Skeletal muscle satellite cell (primary cell): ENCODE data around the gene VGLL4.

Source experiments
- H3K27me3 ChIP-seq: 2 replicates; pipeline ENCODE4 v1.7.0; 2013; ENCODE audit warnings: low read length; ENCODE audit not compliant: control insufficient read depth, insufficient read depth
- H3K36me3 ChIP-seq: 2 replicates; pipeline ENCODE4 v1.7.0; 2013; ENCODE audit warnings: mild to moderate bottlenecking, control low read depth, low read length; ENCODE audit not compliant: insufficient read depth
- H3K4me1 ChIP-seq: 2 replicates; pipeline ENCODE4 v1.7.0; 2013; ENCODE audit warnings: low read length; ENCODE audit not compliant: control insufficient read depth, insufficient read depth
- H3K4me2 ChIP-seq: 2 replicates; pipeline ENCODE4 v1.7.0; 2013; ENCODE audit warnings: mild to moderate bottlenecking, low read length
- H3K4me3 ChIP-seq: 2 replicates; pipeline ENCODE4 v1.7.0; 2013; ENCODE audit warnings: low read length
- H3K9ac ChIP-seq: 2 replicates; pipeline ENCODE4 v1.7.0; 2013; ENCODE audit warnings: mild to moderate bottlenecking, low read depth, low read length, moderate library complexity
- H3K9me3 ChIP-seq: replicated peaks from 2 replicates; pipeline ENCODE4 v1.7.0; 2013; ENCODE audit warnings: mild to moderate bottlenecking, control low read depth, low read length

The VGLL4 gene

DNA sequence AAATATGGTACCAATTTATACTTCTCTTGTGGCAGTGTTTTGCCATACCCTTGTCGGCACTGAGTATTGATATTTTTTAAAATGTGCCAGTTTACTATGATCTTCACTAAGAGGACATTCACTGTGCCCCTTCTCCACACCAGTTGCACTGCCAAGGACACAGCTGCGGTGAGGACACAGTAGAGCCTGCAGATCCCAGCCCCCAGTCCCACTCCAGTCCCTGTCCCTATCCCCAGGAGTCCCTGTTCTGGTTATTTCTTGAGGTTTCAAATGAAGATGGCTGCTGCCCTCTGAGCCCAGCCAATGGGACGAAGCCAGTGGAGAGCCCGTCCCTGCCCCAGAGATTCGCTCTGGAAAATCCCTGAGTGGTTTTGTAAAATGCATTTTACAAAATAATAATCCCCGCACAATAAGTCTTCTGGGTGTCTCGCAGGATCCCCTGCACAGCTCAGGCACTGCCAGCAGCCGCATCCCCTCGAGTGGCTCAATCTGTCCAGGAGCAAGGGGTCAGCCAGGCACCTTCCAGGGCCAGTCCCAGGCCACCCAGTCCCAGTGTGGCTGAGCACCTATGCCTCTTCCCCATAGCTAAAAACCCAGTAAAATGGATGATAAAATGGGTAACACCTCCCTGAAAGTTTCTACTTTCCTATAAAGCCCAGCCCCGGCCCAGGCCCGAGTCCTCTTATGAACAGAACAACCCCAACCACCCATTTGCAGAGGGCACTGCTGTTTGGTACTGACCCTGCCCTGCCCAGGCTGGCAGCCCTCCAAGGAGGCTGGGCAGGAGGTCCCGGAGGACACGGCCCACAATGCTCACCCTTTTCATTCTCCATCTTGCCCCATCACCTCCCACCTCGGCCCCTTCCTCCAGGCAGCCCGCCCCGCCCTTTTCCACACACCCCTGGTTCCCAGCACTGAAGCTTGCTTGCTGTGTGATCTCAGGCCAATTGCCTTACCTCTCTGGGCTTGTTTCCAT, 91.1 kb downstream of the VGLL4 start:
- peaks cover 34% of the 10 kb centered on the region for H3K36me3 ChIP-seq
- H3K27me3 ChIP-seq, result no peaks in the 10 kb centered on the region
- no peak overlapping the region for H3K4me3 ChIP-seq
- no peaks in the 10 kb centered on the region for H3K9me3 ChIP-seq
- H3K4me2 ChIP-seq, result no peak overlapping the region
- H3K4me1 ChIP-seq, result peaks cover 57% of the 10 kb centered on the region
- H3K9ac ChIP-seq, result no peak overlapping the region

DNA sequence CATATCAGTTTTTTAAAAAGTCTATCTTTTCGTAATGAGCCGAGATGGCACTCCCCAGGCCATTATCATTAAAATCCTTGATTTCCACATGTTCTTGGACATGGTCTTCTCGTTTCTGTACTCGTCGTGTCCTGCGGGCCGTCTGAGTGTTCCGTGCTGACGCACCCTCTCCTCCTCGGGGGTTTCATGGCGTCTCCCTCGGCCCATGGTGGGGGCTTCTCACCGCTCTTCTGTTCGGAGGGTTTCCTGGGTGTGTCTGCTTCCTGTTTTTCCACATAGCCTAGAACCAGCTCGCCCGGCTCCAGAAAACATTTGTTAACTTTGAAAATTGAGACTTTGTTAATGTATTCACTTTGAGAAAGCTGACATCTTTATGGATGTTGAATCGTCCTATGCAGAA, 92.7 kb downstream of the VGLL4 start:
- Histone ChIP-seq H3K36me3 (peaks cover 24% of the 10 kb centered on the region), H3K27me3 (no peaks in the 10 kb centered on the region), H3K9me3 (no peaks in the 10 kb centered on the region), H3K9ac (no peak overlapping the region), H3K4me1 (peaks cover 43% of the 10 kb centered on the region), H3K4me2 (no peak overlapping the region), H3K4me3 (no peak overlapping the region)

DNA sequence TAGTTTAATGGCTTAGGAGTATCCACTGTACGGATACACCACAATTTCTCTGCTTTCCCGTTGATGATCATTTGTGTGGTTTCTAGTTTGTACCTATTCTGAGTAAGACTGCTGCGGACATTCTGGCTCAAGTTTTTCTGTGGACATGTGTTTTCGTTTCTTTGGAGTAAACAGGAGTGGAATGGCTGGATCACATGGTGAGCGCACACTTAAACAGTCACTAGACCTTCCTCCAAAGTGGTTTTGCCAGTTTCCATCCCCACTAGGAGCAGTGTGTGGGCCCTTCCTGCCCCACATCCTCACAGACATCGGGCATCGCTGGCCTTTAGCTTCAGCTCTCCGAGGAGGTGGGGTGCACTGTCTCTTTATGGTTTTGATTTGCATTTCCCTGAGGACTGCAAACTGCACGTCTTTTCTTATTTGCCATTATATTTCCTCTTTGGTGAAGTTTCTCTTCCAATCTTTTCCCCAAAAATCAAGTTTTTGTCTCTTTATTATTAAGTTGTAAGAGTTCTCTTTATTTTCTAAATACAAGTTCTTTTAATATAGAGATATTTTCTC, 94.1 kb downstream of the VGLL4 start:
- Histone ChIP-seq H3K4me2 (no peak overlapping the region), H3K4me1 (peaks cover 38% of the 10 kb centered on the region), H3K27me3 (no peaks in the 10 kb centered on the region), H3K36me3 (peaks cover 11% of the 10 kb centered on the region), H3K4me3 (no peak overlapping the region), H3K9ac (no peak overlapping the region), H3K9me3 (no peaks in the 10 kb centered on the region)

DNA sequence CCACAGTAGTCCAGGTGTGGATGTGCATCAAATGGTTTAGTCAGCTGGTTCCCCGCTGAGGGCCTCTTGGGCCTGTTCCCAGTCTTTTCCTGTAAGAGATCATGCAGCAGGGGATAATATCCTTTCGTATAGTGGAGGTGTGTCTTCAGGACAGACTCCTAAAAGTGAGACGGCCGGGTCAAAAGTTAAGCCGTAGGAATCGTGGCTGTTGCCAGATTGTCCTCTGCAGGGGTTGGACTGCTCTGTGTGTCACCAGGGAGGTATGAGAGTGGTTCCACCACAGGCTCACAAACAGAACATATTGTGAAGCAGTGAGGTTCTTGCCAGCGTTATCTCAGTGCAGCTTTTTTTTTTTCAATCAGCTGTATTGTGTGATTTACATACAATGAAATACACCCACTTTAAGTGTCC, 95.0 kb downstream of the VGLL4 start:
- no peak overlapping the region for H3K9ac ChIP-seq
- H3K4me2 ChIP-seq, result peak overlapping the region; percentile 58
- H3K4me3 ChIP-seq, result peak overlapping the region; percentile 7
- H3K27me3 ChIP-seq, result no peaks in the 10 kb centered on the region
- peaks cover 1% of the 10 kb centered on the region for H3K36me3 ChIP-seq
- peaks cover 36% of the 10 kb centered on the region for H3K4me1 ChIP-seq
- H3K9me3 ChIP-seq, result no peaks in the 10 kb centered on the region

DNA sequence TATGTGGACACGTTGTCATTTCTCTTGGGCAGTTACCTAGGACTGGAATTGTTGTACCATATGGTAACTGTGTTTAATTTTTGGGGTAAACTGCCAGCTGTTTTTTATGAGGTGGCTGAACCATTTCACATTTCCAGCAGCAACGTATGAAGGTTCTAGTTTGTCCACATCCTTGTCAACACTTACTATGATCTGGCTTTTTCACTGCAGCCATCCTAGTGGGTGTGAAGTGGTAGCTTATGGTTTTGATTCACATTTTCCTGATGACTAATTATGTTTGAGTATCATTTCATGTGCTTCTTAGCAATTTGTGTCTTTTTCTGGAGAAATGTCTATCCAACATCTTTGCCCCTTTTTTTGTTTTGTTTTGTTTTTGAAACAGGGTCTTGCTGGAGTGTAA, 96.2 kb downstream of the VGLL4 start:
- Histone ChIP-seq H3K36me3 (no peaks in the 10 kb centered on the region), H3K27me3 (no peaks in the 10 kb centered on the region), H3K4me3 (no peak overlapping the region), H3K9me3 (no peaks in the 10 kb centered on the region), H3K4me2 (no peak overlapping the region), H3K4me1 (peaks cover 30% of the 10 kb centered on the region), H3K9ac (no peak overlapping the region)

DNA sequence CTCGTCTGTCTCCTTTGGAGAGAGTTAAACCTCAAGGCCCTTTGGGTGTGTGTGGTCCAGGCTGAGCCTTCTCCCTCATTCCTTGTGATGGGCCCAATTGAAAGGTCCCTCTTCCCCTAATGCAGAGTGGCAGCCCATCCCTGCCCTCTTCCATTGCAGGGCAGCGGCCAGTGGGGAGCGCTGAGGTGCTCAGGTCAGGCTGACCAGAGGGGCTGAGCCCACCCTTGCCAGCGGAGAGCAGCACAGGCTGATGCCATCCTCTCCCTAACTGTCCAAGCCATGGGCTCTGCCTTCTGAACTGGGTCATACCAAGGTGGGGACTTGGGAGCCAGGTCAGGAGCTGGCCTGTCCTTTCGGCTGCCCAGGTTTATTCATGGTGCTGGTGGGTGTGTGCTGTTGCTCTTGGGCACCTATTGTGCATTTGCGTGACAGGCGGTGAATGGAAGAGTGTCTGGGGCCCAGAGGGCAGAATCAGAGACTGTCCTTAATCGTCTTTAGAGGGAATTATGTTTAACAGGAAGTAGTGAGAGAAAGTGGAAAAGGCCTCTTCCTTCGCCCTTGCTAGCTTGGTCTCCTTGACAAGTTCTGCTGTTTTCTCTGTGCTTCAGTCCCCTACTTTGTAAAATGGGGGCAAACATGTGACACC, 96.9 kb downstream of the VGLL4 start:
- no peaks in the 10 kb centered on the region for H3K36me3 ChIP-seq
- no peak overlapping the region for H3K9ac ChIP-seq
- no peak overlapping the region for H3K4me2 ChIP-seq
- no peaks in the 10 kb centered on the region for H3K9me3 ChIP-seq
- peaks cover 30% of the 10 kb centered on the region for H3K4me1 ChIP-seq
- no peaks in the 10 kb centered on the region for H3K27me3 ChIP-seq
- H3K4me3 ChIP-seq, result no peak overlapping the region

DNA sequence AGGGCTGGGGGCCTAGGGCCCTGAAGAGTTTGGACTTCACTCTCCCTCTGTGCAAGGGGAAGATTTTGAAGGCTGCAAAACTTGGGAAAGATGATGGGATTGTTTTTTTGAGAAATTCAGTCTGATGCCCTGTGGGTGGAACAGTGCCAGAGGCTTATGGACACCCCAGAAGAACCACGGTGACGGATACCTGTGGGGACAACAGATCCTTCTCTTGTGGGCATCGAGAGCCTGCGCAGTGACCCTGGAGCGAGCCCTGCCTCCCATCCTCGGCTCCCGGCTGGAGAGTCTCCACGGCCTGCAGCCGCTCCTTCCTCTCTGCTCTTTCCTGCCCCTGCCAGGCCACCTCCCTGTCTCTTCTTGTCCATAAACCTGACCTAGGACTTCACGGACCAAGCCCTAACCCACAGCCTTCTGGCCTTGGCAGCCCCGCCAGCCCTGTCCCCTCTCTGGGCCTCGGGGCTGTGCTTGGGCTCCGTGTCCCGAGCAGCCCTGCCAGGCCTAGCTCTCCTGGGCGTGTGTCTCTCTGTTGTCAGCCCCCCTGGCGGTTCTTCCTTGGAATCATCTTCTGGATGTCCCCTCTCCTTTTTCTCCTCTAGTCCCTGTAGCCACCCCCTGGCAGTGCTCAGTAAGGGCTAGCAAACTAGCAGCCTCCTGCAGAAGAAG, 98.4 kb downstream of the VGLL4 start:
- Histone ChIP-seq H3K4me1 (peaks cover 30% of the 10 kb centered on the region), H3K4me2 (no peak overlapping the region), H3K27me3 (no peaks in the 10 kb centered on the region), H3K36me3 (no peaks in the 10 kb centered on the region), H3K9ac (no peak overlapping the region), H3K9me3 (no peaks in the 10 kb centered on the region), H3K4me3 (no peak overlapping the region)

DNA sequence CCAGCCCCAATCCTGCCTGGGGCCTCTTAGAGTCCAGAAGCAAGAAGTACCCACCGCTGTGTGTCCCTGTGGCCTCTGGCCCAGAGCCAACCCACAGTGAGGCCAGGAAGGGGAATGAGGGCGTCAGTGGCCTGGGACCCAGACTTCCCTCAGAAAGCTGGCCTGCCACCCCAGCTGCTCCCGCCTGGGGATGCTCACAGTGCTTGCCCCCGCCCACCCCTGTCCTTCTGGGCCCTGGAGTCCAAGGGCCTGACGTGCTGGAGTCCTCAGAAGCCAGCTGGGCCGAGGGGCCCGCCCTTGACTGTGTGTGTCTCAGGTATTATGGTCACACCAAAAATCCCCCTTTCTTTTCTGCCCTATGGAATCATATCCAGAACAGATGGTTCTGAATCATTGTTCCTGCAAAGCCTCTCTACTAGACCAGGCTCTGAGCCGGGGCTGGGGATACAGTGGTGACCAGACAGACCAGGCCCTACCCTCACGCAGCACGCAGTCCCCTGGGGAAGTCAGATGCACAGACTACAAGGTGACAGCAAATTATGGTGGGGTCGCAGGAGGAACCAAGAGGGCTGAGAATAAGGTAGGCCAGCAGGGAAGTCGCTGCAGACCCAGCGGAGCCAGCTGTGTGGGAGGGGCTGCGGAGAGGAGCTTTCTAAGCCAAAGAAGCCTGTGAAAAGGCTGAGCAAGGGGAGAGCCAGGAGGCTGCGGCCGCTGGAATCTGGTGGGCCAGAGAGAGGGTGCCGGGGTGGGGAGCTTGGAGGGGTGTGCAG, 99.1 kb downstream of the VGLL4 start:
- Histone ChIP-seq H3K27me3 (no peaks in the 10 kb centered on the region), H3K36me3 (no peaks in the 10 kb centered on the region), H3K9me3 (no peaks in the 10 kb centered on the region), H3K4me1 (peaks cover 28% of the 10 kb centered on the region), H3K4me2 (no peak overlapping the region), H3K9ac (no peak overlapping the region), H3K4me3 (no peak overlapping the region)

DNA sequence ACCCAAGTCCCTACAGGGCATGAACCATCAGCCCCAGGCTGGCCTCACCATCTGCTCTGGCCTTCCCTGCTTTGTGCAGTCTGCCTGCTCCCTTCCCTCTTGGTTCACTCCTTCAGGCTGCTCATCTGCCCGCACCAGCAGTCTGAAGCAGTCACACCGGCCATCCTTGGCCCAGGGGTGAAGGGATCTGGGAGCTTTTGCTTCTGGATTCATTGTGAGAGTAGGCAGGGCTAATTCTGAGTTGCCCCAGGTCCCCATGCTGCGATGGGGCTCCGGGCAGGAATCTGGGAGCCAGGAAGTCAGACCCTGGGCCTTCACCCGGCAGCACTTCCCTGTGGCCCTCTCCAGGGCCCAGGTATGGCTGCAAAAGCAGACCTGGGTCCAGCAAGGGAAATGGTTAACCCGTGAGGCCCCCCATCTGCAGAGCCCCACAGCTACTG, 99.7 kb downstream of the VGLL4 start:
- no peaks in the 10 kb centered on the region for H3K36me3 ChIP-seq
- H3K27me3 ChIP-seq, result no peaks in the 10 kb centered on the region
- H3K4me3 ChIP-seq, result no peak overlapping the region
- H3K9ac ChIP-seq, result no peak overlapping the region
- H3K4me2 ChIP-seq, result no peak overlapping the region
- no peaks in the 10 kb centered on the region for H3K9me3 ChIP-seq
- peaks cover 22% of the 10 kb centered on the region for H3K4me1 ChIP-seq

DNA sequence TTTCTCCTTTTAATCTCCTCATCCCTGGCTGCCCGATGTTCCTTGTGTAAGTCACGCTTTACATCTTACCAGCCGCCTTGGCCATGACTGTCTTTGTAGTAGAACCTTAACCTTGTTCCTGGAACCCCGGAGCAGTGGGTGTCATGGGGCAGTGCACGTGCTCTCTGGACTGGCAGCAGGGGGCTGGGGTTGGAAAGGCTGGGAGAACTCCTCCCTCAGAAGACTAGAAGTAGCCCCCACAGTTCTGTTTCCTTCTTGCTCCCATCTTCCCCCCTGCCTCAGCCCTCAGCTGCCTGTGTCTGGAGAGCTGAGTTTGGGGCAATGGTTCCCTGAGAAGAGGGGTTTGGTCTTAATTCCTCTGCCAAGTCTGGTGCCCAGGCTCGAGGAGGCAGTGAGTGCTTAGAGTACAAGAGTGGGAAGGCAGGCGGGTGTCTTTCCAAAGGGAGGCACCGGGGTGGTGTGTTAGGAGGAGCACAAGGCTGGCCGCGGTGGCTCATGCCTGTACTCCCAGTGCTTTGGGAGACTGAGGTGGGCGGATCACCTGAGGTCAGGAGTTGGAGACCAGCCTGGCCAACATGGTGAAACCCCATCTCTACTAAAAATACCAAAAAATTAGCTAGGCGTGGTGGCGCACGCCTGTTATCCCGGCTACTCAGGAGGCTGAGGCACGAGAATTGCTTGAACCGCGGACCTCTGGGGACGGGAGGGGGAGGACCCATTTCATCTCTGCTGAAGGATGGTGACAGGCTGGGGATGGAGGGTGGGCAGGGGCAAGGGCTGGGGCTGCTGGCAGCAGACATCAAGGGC, 100.4 kb downstream of the VGLL4 start:
- Histone ChIP-seq H3K4me1 (peaks cover 16% of the 10 kb centered on the region), H3K27me3 (no peaks in the 10 kb centered on the region), H3K9ac (no peak overlapping the region), H3K36me3 (no peaks in the 10 kb centered on the region), H3K9me3 (no peaks in the 10 kb centered on the region), H3K4me3 (no peak overlapping the region), H3K4me2 (no peak overlapping the region)
